Measurements from ENCODE around the gene DBN1. TPM values are rescaled to one million over a fixed set of nuclear protein-coding genes. Genes with fewer than 3 reads are reported as not detected.

DBN1 gene
- total and polyA plus RNA-seq, 2 donors (not counting 1 experiment from before 2014, with no cell fraction given) = 1.4 to 1.9 TPM

GRCh38 chr5:177452688-177453638, 20.5 kb downstream of the DBN1 start:
- CTCF ChIA-PET = interaction anchor here (1.2 to 21.3 kb wide), 10 partner anchors 7 to 134 kb away, joined by 3 to 628 read pairs (median 30); partner anchors contain the start of genes DOK3, F12, GRK6 and PFN3
- peaks cover 0 to 4% (median 0%) of the 10 kb centered on the region in 3 donors for H3K9me3 ChIP-seq (ENCODE audit: control extremely low read depth in 1 of 3, control insufficient read depth in 2 of 3, insufficient read depth in 1 of 3, low read length in 2 of 3)
- H3K36me3 ChIP-seq (replicated peaks in 1 of 2; ENCODE audit: control extremely low read depth in 1 of 2, control insufficient read depth in 1 of 2, extremely low read depth in 1 of 2, insufficient read depth in 2 of 2, low read length in 1 of 2) = no peaks in the 10 kb centered on the region
- 93% methylated on average over 14 of the region's 17 CpGs for WGBS (ENCODE audit: insufficient coverage)
- H3K9me3 Mint-ChIP-seq (ENCODE audit: insufficient read depth) = no peaks in the 10 kb centered on the region
- H3K4me1 ChIP-seq (ENCODE audit: control insufficient read depth in 2 of 2, insufficient read depth in 2 of 2, low read length in 2 of 2) = peaks cover 26 to 47% of the 10 kb centered on the region in 2 donors
- H3K4me1 Mint-ChIP-seq = peaks cover 40% of the 10 kb centered on the region
- peak overlapping the region; percentile 96 for H3K4me3 Mint-ChIP-seq
- peak overlapping the region; percentile 99 for H3K4me2 ChIP-seq (replicated peaks; ENCODE audit: low read depth, low read length, poor library complexity, severe bottlenecking)
- no peak overlapping the region for H3K27ac ChIP-seq (ENCODE audit: low read length in 2 of 2)
- H2AFZ ChIP-seq (ENCODE audit: insufficient read depth, low read depth, low read length, poor library complexity, severe bottlenecking) = no peak overlapping the region
- peaks cover 43% of the 10 kb centered on the region for H4K20me1 ChIP-seq (ENCODE audit: control insufficient read depth, insufficient read depth, low read length, poor library complexity, severe bottlenecking)
- peak overlapping the region; percentile 97 for H3K27ac Mint-ChIP-seq
- ATAC-seq (ENCODE audit: low read depth) (no peak), DNase-seq (no peak)
- peaks cover 21% of the 10 kb centered on the region for H3K79me2 ChIP-seq (ENCODE audit: control insufficient read depth, insufficient read depth, low read length)
- intact Hi-C loops (cut with micrococcal nuclease) = no loop called here
- H3K27me3 ChIP-seq (replicated peaks in 1 of 4; ENCODE audit: control extremely low read depth in 1 of 4, control insufficient read depth in 3 of 4, insufficient read depth in 4 of 4, low read length in 3 of 4) = peaks cover 0 to 14% (median 0%) of the 10 kb centered on the region in 4 experiments
- POLR2A ChIA-PET = interaction anchor here (0.6 to 6.7 kb wide), 9 partner anchors 7 to 102 kb away, joined by 3 to 87 read pairs (median 5); partner anchors contain the start of genes DOK3, GRK6 and LMAN2
- no peak for TF ChIP-seq EZH2 (IDR thresholded peaks at IDR 0.05; ENCODE audit: borderline replicate concordance, insufficient read depth, low read depth, low read length, poor library complexity, severe bottlenecking)
- TF ChIP-seq, protein P1, sequence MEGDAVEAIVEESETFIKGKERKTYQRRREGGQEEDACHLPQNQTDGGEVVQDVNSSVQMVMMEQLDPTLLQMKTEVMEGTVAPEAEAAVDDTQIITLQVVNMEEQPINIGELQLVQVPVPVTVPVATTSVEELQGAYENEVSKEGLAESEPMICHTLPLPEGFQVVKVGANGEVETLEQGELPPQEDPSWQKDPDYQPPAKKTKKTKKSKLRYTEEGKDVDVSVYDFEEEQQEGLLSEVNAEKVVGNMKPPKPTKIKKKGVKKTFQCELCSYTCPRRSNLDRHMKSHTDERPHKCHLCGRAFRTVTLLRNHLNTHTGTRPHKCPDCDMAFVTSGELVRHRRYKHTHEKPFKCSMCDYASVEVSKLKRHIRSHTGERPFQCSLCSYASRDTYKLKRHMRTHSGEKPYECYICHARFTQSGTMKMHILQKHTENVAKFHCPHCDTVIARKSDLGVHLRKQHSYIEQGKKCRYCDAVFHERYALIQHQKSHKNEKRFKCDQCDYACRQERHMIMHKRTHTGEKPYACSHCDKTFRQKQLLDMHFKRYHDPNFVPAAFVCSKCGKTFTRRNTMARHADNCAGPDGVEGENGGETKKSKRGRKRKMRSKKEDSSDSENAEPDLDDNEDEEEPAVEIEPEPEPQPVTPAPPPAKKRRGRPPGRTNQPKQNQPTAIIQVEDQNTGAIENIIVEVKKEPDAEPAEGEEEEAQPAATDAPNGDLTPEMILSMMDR (IDR thresholded peaks at IDR 0.05) = no peak
- H3K4me3 ChIP-seq (ENCODE audit: control extremely low read depth in 1 of 5, extremely low read depth in 1 of 5, insufficient read depth in 1 of 5, low read depth in 2 of 5, low read length in 4 of 5) = peak overlapping the region in 1 of 5 experiments; percentile 74
- peak overlapping the region; percentile 68 for H3K9ac ChIP-seq (ENCODE audit: low read length)
- no peaks in the 10 kb centered on the region for H3K27me3 Mint-ChIP-seq

All from B cell (primary cell).